Peyer's patch (tissue), 4 donors: ENCODE measurements around the gene ERP27. TPM values are rescaled to one million over a fixed set of nuclear protein-coding genes. Genes with fewer than 3 reads are reported as not detected.

ENCODE experiments used
- DNase-seq, 3 donors: peaks; one replicate each; pipeline ENCODE4 v3.0.0-alpha.2; 2017 to 2019
- H3K27ac ChIP-seq, 4 donors: fragments of 200-600 bp; sonication (generic); one replicate each; pipeline ENCODE4 v1.5.1; 2016 to 2019
- H3K27me3 ChIP-seq, 2 donors: fragments of 200-600 bp; sonication (generic); one replicate each; pipeline ENCODE4 v1.5.1; 2019
- H3K36me3 ChIP-seq, 3 donors: fragments of 200-600 bp; sonication (generic); one replicate each; pipeline ENCODE4 v1.5.1; 2016 to 2019
- H3K4me1 ChIP-seq, 4 donors: fragments of 200-600 bp; sonication (generic); one replicate each; pipeline ENCODE4 v1.5.1; 2016 to 2019
- H3K4me3 ChIP-seq, 4 donors: fragments of 200-600 bp; sonication (generic); 1 replicate in 3 of 4; 2 replicates in 1 of 4; pipeline ENCODE4 v1.5.1; 2016 to 2019; ENCODE audit warnings: mild to moderate bottlenecking in 1 of 4
- H3K9me3 ChIP-seq, 4 donors: fragments of 200-600 bp; sonication (generic); one replicate each; pipeline ENCODE4 v1.5.1; 2016 to 2019; ENCODE audit warnings: mild to moderate bottlenecking in 1 of 4
- CTCF ChIP-seq, 6 experiments: fragments of 450-650 bp in 4 of 6; fragments of 200-600 bp in 2 of 6; sonication (generic) in 1 of 6; IDR thresholded peaks; one replicate each; pipeline ENCODE4 v1.5.1; 2017 to 2019; ENCODE audit warnings: antibody characterized with exemption in 6 of 6, mild to moderate bottlenecking in 3 of 6, moderate library complexity in 1 of 6
- POLR2A ChIP-seq, 2 donors: fragments of 450-650 bp; IDR thresholded peaks; one replicate each; pipeline ENCODE4 v1.5.1; 2017; ENCODE audit warnings: antibody characterized with exemption in 2 of 2, mild to moderate bottlenecking in 2 of 2, moderate library complexity in 2 of 2
- total RNA-seq, 4 donors: library from RNA; depleted of rRNA; stranded (reverse); fragments of >200 nt; gene quantifications; one replicate each; pipeline ENCODE4 v1.1.0, GENCODE V29; 2016

ERP27 gene
- total RNA-seq, 4 donors from 2014 or later: 0.94 to 2.5 (median 1.2) TPM; not detected in 1

GRCh38 chr12:14956024-14956891 is 17.9 kb upstream of the ERP27 start:
- peak overlapping the region in 1 of 4 donors; percentile 19 for H3K4me3 ChIP-seq
- no peaks in the 10 kb centered on the region for H3K9me3 ChIP-seq
- no peaks in the 10 kb centered on the region for H3K36me3 ChIP-seq
- no peak for DNase-seq
- H3K27me3 ChIP-seq: no peaks in the 10 kb centered on the region
- H3K27ac ChIP-seq: peak overlapping the region; percentile 24 to 90 (median 56)
- H3K4me1 ChIP-seq: peaks cover 0 to 17% (median 9%) of the 10 kb centered on the region in 4 donors
- TF ChIP-seq POLR2A (IDR thresholded peaks at IDR 0.05) (no peak), CTCF (IDR thresholded peaks at IDR 0.05) (no peak)

DNA sequence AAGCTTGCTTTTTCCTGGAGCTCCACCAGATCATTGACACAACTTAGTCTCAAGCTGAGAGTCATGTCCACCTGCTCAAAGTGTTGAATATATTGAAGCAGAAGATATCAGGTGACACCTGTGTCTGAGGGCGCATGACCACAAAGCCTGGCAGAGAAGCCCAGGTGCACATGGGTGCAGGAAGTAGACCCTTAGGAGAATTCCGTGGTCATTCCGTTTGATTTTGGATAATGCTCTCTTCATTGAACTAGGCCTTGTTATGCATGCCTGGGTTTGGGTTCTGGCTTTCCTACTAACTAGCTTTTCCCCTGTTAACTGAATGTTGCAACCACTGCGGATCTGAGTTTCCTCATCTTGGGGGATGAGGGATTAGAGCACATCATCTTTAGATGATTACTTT is 15.9 kb upstream of the ERP27 start:
- Histone ChIP-seq H3K27ac (peak overlapping the region; percentile 13 to 90 (median 48)), H3K4me1 (peaks cover 0 to 21% (median 12%) of the 10 kb centered on the region in 4 donors), H3K36me3 (no peaks in the 10 kb centered on the region), H3K27me3 (no peaks in the 10 kb centered on the region), H3K4me3 (no peak overlapping the region), H3K9me3 (no peaks in the 10 kb centered on the region)
- TF ChIP-seq POLR2A (IDR thresholded peaks at IDR 0.05) (no peak), CTCF (IDR thresholded peaks at IDR 0.05) (no peak)
- peak in 1 of 3 donors; percentile 56 for DNase-seq

DNA sequence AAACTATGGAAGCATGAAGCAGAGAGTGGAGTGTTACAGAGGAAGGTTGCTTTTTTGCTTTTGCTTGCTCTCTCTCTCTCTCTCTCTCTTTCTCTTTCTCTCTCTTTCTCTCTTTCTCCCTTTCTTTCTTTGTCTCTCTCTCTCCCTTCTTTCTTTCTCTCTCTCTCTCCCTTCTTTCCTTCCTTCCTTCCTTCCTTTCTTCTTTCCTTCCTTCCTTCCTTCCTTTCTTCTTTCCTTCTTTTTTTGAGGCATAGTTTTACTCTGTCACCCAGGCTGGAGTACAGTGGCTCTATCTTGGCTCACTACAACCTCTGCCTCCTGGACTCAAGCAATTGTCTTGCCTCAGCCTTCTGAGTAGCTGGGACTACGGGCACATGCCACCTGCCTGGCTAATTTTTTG is 15.4 kb upstream of the ERP27 start:
- Histone ChIP-seq H3K9me3 (no peaks in the 10 kb centered on the region), H3K27ac (peak overlapping the region; percentile 13 to 90 (median 48)), H3K4me1 (peaks cover 0 to 25% (median 15%) of the 10 kb centered on the region in 4 donors), H3K27me3 (no peaks in the 10 kb centered on the region), H3K36me3 (no peaks in the 10 kb centered on the region), H3K4me3 (no peak overlapping the region)
- no peak for DNase-seq
- no peak for TF ChIP-seq CTCF (IDR thresholded peaks at IDR 0.05)

DNA sequence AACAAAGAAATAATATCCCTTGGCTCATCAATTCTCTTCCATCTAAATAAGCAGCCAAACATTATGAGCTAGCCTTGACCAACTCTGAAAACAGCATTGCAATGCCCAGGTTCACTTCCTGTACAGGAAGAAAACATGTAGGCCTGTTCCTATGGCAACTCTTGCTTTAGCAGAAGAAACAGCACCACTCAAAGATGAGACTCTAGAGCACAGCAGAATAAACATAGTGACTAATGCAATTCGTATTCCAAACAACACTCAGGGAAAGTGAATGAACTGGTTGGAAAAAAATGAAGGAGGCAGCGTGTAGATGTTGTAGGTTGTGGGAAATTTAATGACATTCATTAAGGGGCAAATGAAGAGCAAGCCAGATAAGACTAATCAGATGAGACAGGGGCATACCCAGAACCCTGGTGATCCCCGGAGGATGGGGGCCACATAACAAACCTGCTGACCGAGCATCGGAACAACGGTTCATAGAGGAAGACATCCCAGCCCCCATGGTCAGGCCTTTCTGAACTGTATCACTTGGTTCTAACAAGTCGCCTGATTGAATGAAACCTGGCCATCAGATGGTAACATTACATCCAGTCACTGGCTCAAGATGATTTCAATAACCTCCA is 14.1 kb upstream of the ERP27 start:
- Histone ChIP-seq H3K4me3 (no peak overlapping the region), H3K9me3 (no peaks in the 10 kb centered on the region), H3K27me3 (no peaks in the 10 kb centered on the region), H3K4me1 (peaks cover 0 to 31% (median 21%) of the 10 kb centered on the region in 4 donors), H3K27ac (peak overlapping the region; percentile 13 to 90 (median 71)), H3K36me3 (no peaks in the 10 kb centered on the region)
- peak in 1 of 3 donors; percentile 57 for DNase-seq
- TF ChIP-seq POLR2A (IDR thresholded peaks at IDR 0.05): no peak
- no peak for TF ChIP-seq CTCF (IDR thresholded peaks at IDR 0.05)

GRCh38 chr12:14951851-14952250 is 13.5 kb upstream of the ERP27 start:
- H3K27ac ChIP-seq: peak overlapping the region; percentile 30 to 90 (median 74)
- TF ChIP-seq CTCF (IDR thresholded peaks at IDR 0.05): no peak
- TF ChIP-seq POLR2A (IDR thresholded peaks at IDR 0.05): no peak
- H3K27me3 ChIP-seq: no peaks in the 10 kb centered on the region
- H3K9me3 ChIP-seq: no peaks in the 10 kb centered on the region
- peaks cover 0 to 31% (median 18%) of the 10 kb centered on the region in 4 donors for H3K4me1 ChIP-seq
- no peak for DNase-seq
- no peaks in the 10 kb centered on the region for H3K36me3 ChIP-seq
- H3K4me3 ChIP-seq: no peak overlapping the region
